WERI-Rb-1 (cell line): Measurements from ENCODE around the gene RIN2.
A peak's percentile ranks its signal among the peaks of the same experiment; 100 is the strongest.

ENCODE experiments used
- DNase-seq: peaks from one replicate; pipeline ENCODE4 v3.0.0-alpha.2; 2020
- H3K27ac ChIP-seq: fragments of 250-450 bp; sonication (Bioruptor Pico); 2 replicates; pipeline ENCODE4 v1.5.1; 2020; ENCODE audit warnings: mild to moderate bottlenecking, moderate library complexity
- H3K27me3 ChIP-seq: fragments of 250-450 bp; sonication (Bioruptor Pico); 2 replicates; pipeline ENCODE4 v1.5.1; 2021; ENCODE audit warnings: mild to moderate bottlenecking, low read depth, moderate library complexity; ENCODE audit not compliant: insufficient read depth, severe bottlenecking
- H3K36me3 ChIP-seq: fragments of 250-450 bp; sonication (Bioruptor Pico); 2 replicates; pipeline ENCODE4 v1.5.1; 2020; ENCODE audit warnings: mild to moderate bottlenecking, moderate library complexity
- H3K4me3 ChIP-seq: 2 replicates; pipeline ENCODE4 v1.5.1; 2011; ENCODE audit warnings: low read depth, mild to moderate bottlenecking, control low read depth, low read length
- H3K9me3 ChIP-seq: fragments of 250-450 bp; sonication (Bioruptor Pico); 2 replicates; pipeline ENCODE4 v1.5.1; 2021; ENCODE audit warnings: mild to moderate bottlenecking, moderate library complexity; ENCODE audit not compliant: severe bottlenecking
- TF ChIP-seq, protein P1 (sequence below): IDR thresholded peaks from 2 replicates; pipeline ENCODE4 v1.5.1; 2011; ENCODE audit warnings: low read depth, mild to moderate bottlenecking, control low read depth, inconsistent platforms, low read length

RIN2 gene, protein sequence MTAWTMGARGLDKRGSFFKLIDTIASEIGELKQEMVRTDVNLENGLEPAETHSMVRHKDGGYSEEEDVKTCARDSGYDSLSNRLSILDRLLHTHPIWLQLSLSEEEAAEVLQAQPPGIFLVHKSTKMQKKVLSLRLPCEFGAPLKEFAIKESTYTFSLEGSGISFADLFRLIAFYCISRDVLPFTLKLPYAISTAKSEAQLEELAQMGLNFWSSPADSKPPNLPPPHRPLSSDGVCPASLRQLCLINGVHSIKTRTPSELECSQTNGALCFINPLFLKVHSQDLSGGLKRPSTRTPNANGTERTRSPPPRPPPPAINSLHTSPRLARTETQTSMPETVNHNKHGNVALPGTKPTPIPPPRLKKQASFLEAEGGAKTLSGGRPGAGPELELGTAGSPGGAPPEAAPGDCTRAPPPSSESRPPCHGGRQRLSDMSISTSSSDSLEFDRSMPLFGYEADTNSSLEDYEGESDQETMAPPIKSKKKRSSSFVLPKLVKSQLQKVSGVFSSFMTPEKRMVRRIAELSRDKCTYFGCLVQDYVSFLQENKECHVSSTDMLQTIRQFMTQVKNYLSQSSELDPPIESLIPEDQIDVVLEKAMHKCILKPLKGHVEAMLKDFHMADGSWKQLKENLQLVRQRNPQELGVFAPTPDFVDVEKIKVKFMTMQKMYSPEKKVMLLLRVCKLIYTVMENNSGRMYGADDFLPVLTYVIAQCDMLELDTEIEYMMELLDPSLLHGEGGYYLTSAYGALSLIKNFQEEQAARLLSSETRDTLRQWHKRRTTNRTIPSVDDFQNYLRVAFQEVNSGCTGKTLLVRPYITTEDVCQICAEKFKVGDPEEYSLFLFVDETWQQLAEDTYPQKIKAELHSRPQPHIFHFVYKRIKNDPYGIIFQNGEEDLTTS

DNA sequence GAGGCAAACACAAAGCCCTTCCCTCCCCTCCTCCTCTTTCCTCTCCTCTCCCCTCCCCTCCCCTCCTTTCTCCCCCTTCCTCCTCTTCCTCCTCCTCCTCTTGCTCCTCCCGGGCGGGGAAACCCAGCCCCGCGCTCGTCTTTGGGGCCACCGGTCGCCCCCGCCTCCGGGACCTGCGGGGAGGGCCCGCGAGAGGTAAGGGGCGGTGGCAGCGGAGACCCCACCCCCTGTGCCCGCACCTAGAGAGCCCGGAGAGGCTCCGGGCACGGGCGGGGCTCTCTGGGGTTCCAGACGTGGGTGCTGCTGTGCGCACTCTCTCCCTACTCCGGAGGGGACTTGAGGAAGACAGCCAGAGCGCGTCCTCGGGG is at the start of gene RIN2:
TSS of gene RIN2 (plus strand) at position 126 of the 368 bp plus-strand sequence. CDS start 131,344 bp downstream, outside the sequence.
- TF ChIP-seq, protein P1, sequence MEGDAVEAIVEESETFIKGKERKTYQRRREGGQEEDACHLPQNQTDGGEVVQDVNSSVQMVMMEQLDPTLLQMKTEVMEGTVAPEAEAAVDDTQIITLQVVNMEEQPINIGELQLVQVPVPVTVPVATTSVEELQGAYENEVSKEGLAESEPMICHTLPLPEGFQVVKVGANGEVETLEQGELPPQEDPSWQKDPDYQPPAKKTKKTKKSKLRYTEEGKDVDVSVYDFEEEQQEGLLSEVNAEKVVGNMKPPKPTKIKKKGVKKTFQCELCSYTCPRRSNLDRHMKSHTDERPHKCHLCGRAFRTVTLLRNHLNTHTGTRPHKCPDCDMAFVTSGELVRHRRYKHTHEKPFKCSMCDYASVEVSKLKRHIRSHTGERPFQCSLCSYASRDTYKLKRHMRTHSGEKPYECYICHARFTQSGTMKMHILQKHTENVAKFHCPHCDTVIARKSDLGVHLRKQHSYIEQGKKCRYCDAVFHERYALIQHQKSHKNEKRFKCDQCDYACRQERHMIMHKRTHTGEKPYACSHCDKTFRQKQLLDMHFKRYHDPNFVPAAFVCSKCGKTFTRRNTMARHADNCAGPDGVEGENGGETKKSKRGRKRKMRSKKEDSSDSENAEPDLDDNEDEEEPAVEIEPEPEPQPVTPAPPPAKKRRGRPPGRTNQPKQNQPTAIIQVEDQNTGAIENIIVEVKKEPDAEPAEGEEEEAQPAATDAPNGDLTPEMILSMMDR, result no peak
- Histone ChIP-seq H3K9me3 (no peaks in the 10 kb centered on the region), H3K27me3 (no peaks in the 10 kb centered on the region), H3K27ac (peak within 1 kb of the TSS; percentile 84), H3K36me3 (no peaks in the 10 kb centered on the region), H3K4me3 (peak within 1 kb of the TSS; percentile 61)
- no peak for DNase-seq

DNA sequence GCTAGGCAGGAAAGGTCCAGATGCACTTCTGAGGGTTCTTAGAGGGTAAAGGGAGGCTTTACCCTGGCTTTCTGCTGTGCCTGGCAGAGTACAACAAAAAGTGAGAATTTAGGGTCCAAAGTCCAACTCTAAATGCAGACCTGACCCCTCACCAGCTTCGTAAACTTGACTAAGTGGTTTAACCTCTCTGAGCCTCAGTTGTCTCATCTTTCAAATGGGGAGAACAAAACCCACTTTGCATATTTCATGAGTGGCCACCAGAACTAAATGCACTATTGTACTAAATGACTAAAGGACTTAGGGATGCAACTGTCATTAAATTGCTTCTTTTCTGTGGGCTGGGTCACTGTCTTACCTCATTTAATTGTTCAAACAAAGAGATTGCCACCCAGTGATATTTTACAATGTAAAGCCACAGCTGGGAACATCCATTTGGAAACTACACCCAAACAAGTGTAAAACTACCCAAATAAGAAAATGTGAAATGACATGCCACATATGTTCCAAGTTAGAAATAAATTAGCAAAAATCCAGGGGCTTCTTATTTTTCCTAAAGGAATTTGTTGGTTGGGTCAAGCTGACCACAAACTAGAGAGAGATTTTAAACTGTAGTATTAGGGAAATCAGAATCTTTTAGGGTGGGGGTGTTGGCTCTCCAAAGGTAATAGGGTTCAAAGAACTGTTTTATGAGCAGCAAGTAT is 48.3 kb upstream of the RIN2 start:
- Histone ChIP-seq H3K9me3 (no peaks in the 10 kb centered on the region), H3K27ac (no peak overlapping the region), H3K27me3 (no peaks in the 10 kb centered on the region), H3K36me3 (no peaks in the 10 kb centered on the region), H3K4me3 (no peak overlapping the region)
- DNase-seq, result no peak
- TF ChIP-seq, protein P1, result no peak

DNA sequence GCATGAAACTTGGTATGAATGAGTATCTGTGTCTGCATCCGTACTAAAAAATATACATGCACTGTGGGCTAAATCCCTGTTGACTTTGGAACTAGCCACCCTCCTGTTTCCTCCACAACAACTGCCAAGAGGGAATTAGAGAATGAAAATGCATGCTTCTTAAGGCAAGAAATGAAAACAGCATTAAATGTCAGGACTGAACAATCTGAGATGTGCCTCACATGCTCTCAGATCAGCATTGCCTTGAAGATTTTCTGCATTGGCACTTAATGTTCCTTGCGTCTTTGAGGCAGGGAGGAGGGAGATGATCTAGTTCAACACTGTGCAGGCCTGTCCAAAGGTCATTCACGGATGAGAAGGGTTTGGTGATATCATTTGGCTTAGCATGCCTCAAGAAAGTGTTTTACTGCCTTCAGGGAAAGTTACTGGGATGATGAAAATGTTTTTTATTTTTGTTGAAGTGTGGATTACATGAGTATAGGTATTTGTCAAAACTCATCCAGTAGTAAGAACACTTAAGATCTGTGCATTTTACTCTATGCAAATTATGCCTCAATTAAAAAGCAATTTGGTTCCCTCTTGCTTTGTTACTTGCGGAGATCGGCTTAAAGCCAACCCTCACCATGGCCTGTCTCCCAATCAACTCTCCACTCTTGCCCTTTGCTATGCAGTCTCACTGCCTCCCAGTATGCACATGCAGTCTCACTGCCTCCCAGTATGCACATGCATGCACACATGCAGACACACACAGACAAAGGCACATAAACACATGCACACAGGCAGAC is 47.5 kb upstream of the RIN2 start:
- no peak for DNase-seq
- Histone ChIP-seq H3K36me3 (no peaks in the 10 kb centered on the region), H3K27ac (no peak overlapping the region), H3K9me3 (no peaks in the 10 kb centered on the region), H3K27me3 (no peaks in the 10 kb centered on the region), H3K4me3 (no peak overlapping the region)
- TF ChIP-seq, protein P1, result no peak

DNA sequence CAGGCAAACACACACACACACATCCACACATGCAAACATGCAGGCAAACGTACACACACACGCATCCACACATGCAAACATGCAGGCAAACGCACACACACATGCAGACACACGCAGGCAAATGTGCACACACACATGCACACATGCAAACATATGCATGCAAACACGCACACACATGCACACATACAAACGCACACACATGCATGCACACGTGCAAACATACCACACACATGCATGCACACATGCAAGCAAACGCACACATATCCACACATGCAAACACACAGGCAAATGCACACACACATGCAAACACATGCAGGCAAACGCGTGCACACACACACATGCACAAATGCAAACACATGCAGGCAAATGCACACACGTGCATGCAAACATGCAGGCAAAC is 46.9 kb upstream of the RIN2 start:
- H3K4me3 ChIP-seq, result no peak overlapping the region
- H3K27ac ChIP-seq, result no peak overlapping the region
- no peak for DNase-seq
- H3K27me3 ChIP-seq, result no peaks in the 10 kb centered on the region
- H3K9me3 ChIP-seq, result no peaks in the 10 kb centered on the region
- no peaks in the 10 kb centered on the region for H3K36me3 ChIP-seq
- TF ChIP-seq, protein P1, result no peak

DNA sequence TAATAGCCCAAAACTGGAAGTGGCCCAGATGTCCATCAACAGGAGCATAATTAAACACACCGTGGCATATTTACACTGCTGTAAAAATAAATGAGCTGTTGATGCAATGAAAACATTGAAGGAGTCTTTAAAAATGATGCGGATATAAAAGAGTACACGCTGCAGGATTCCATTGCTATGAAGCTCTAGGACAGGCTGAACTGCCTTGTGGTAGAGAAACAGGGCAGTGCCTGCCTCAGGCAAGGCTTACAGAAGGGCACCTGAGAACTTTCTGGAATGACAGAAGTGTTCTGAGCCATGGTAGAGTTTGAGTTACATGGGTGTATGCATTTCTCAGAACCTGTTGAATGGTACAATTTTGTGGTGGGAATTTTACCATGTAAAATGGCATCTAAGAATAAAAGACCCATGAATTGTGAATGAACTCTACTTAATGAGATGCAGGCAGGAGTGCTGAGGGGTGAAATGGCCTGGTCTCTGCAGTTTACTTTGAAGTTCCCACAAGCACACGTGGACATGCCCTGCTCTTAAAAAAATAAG is 45.3 kb upstream of the RIN2 start:
- H3K27me3 ChIP-seq, result no peaks in the 10 kb centered on the region
- H3K9me3 ChIP-seq, result no peaks in the 10 kb centered on the region
- H3K27ac ChIP-seq, result no peak overlapping the region
- TF ChIP-seq, protein P1, result no peak
- H3K36me3 ChIP-seq, result no peaks in the 10 kb centered on the region
- no peak for DNase-seq
- H3K4me3 ChIP-seq, result no peak overlapping the region
